GM23338 (cell line): ENCODE results near the gene ZSCAN31. TPM values are rescaled to one million over a fixed set of nuclear protein-coding genes. Genes with fewer than 3 reads are reported as not detected.

ENCODE experiments used
- ATAC-seq: fragments of 200-7000 bp; cut with Tn5 transposase; 3 replicates; pipeline ENCODE4 v1.9.1; 2020
- DNase-seq: peaks from one replicate; pipeline ENCODE4 v3.0.0-alpha.2; 2015; ENCODE audit warnings: low spot score
- H2AFZ ChIP-seq: fragments of 200-600 bp; sonication (generic); 2 replicates; pipeline ENCODE4 v1.8.0; 2016; ENCODE audit warnings: antibody characterized with exemption, mild to moderate bottlenecking, moderate library complexity
- H3F3A ChIP-seq: fragments of 200-600 bp; sonication (generic); replicated peaks from 2 replicates; pipeline ENCODE4 v1.8.0; 2017; ENCODE audit warnings: antibody characterized with exemption, mixed run types, low read depth
- H3K27ac ChIP-seq: fragments of 200-600 bp; sonication (generic); 2 replicates; pipeline ENCODE4 v1.6.1; 2016; ENCODE audit warnings: low read depth
- H3K27me3 ChIP-seq: fragments of 200-600 bp; sonication (generic); 2 replicates; pipeline ENCODE4 v1.8.0; 2016; ENCODE audit warnings: mild to moderate bottlenecking, mixed run types, moderate library complexity; ENCODE audit not compliant: insufficient read depth
- H3K36me3 ChIP-seq: fragments of 200-600 bp; sonication (generic); 2 replicates; pipeline ENCODE4 v1.8.0; 2016; ENCODE audit warnings: mild to moderate bottlenecking; ENCODE audit not compliant: insufficient read depth
- H3K4me1 ChIP-seq: fragments of 200-600 bp; sonication (generic); 2 replicates; pipeline ENCODE4 v1.8.0; 2016; ENCODE audit warnings: mild to moderate bottlenecking, moderate library complexity; ENCODE audit not compliant: insufficient read depth
- H3K4me2 ChIP-seq: fragments of 200-600 bp; sonication (generic); 2 replicates; pipeline ENCODE4 v1.7.1; 2017; ENCODE audit warnings: mixed run types
- H3K4me3 ChIP-seq: fragments of 200-600 bp; sonication (generic); 2 replicates; pipeline ENCODE4 v1.6.1; 2016; ENCODE audit warnings: mixed run types
- H3K79me2 ChIP-seq: fragments of 200-600 bp; sonication (generic); replicated peaks from 2 replicates; pipeline ENCODE4 v1.8.0; 2017; ENCODE audit warnings: mild to moderate bottlenecking; ENCODE audit not compliant: insufficient read depth
- H3K9me2 ChIP-seq: fragments of 200-600 bp; sonication (generic); 2 replicates; pipeline ENCODE4 v1.8.0; 2017; ENCODE audit not compliant: insufficient read depth
- H4K20me1 ChIP-seq: fragments of 200-600 bp; sonication (generic); replicated peaks from 2 replicates; pipeline ENCODE4 v1.8.0; 2017; ENCODE audit warnings: mild to moderate bottlenecking; ENCODE audit not compliant: insufficient read depth
- H3K27ac Mint-ChIP-seq: 2 replicates; pipeline ENCODE4 v1.8.0; 2020; ENCODE audit warnings: inconsistent platforms, mild to moderate bottlenecking, moderate library complexity, mixed read lengths
- H3K27me3 Mint-ChIP-seq: 3 replicates; pipeline ENCODE4 v1.8.0; 2022; ENCODE audit warnings: low read depth, mild to moderate bottlenecking, moderate library complexity, mixed read lengths, inconsistent platforms; ENCODE audit not compliant: insufficient read depth, poor library complexity
- H3K36me3 Mint-ChIP-seq: 3 replicates; pipeline ENCODE4 v1.8.0; 2021; ENCODE audit warnings: low read depth, mild to moderate bottlenecking, inconsistent platforms, moderate library complexity, mixed read lengths
- H3K4me1 Mint-ChIP-seq: 3 replicates; pipeline ENCODE4 v1.8.0; 2020; ENCODE audit warnings: mild to moderate bottlenecking, inconsistent platforms, mixed read lengths
- H3K4me3 Mint-ChIP-seq: 3 replicates; pipeline ENCODE4 v1.8.0; 2021; ENCODE audit warnings: moderate library complexity, mild to moderate bottlenecking, inconsistent platforms, mixed read lengths
- H3K9me3 Mint-ChIP-seq: 3 replicates; pipeline ENCODE4 v1.8.0; 2020; ENCODE audit warnings: moderate library complexity, mild to moderate bottlenecking, inconsistent platforms, mixed read lengths
- CREB1 ChIP-seq: fragments of 250-450 bp; sonication (Bioruptor Pico); IDR thresholded peaks from 2 replicates; pipeline ENCODE4 v1.5.0; 2020; ENCODE audit warnings: low read depth, mild to moderate bottlenecking, moderate library complexity
- CTCF ChIP-seq, 2 experiments: fragments of 200-600 bp in 1 of 2; sonication (generic) in 1 of 2; conservative IDR thresholded peaks; 2 replicates each; pipeline versions ENCODE4 v1.5.1 to v1.6.1; 2016 to 2017; ENCODE audit warnings: antibody characterized with exemption in 2 of 2, low read depth in 2 of 2, mild to moderate bottlenecking in 2 of 2, moderate library complexity in 1 of 2
- ETS1 ChIP-seq: IDR thresholded peaks from 2 replicates; pipeline ENCODE4 v1.6.1; 2016; ENCODE audit warnings: antibody characterized with exemption
- EZH2 ChIP-seq: fragments of 200-600 bp; sonication (generic); IDR thresholded peaks from one replicate; pipeline ENCODE4 v1.8.0; 2017; ENCODE audit warnings: antibody characterized with exemption, mild to moderate bottlenecking, low read depth; ENCODE audit not compliant: unreplicated experiment
- EZH2phosphoT487 ChIP-seq: fragments of 200-600 bp; sonication (generic); IDR thresholded peaks from one replicate; pipeline ENCODE4 v1.8.1; 2018; ENCODE audit warnings: antibody characterized with exemption; ENCODE audit not compliant: unreplicated experiment
- JUNB ChIP-seq: IDR thresholded peaks from one replicate; pipeline ENCODE4 v1.6.1; 2016; ENCODE audit warnings: antibody characterized with exemption; ENCODE audit not compliant: unreplicated experiment
- NANOG ChIP-seq: IDR thresholded peaks from 2 replicates; pipeline ENCODE4 v1.6.1; 2016; ENCODE audit warnings: antibody characterized with exemption, borderline replicate concordance
- REST ChIP-seq: IDR thresholded peaks from one replicate; pipeline ENCODE4 v1.6.1; 2018; ENCODE audit warnings: antibody characterized with exemption; ENCODE audit not compliant: unreplicated experiment
- STAT1 ChIP-seq: IDR thresholded peaks from one replicate; pipeline ENCODE4 v1.6.1; 2016; ENCODE audit warnings: antibody characterized with exemption; ENCODE audit not compliant: unreplicated experiment
- ZNF114 ChIP-seq: fragments of 250-450 bp; sonication (Bioruptor Pico); IDR thresholded peaks from 2 replicates; pipeline ENCODE4 v1.5.0; 2020; ENCODE audit warnings: mild to moderate bottlenecking, moderate library complexity
- ZNF331 ChIP-seq: fragments of 250-450 bp; sonication (Bioruptor Pico); IDR thresholded peaks from 2 replicates; pipeline ENCODE4 v1.5.0; 2020; ENCODE audit warnings: low read depth, mild to moderate bottlenecking, moderate library complexity
- polyA plus RNA-seq: library from polyadenylated mRNA; unstranded; fragments of >200 nt; fragmentation: Nextera tagmentation; extraction: Ambion mirVana; gene quantifications from 2 replicates; pipeline ENCODE4 v1.2.1, GENCODE V29; 2016
- total RNA-seq: library from RNA; depleted of rRNA; stranded (reverse); fragments of >200 nt; shearing (Covaris generic); gene quantifications from 2 replicates; pipeline ENCODE4 v1.2.3, GENCODE V29; 2014

ZSCAN31 gene
- total and polyA plus RNA-seq, 2 experiments from 2014 or later: 3.1 to 4.7 TPM

GRCh38 chr6:28370440-28370839, 34.5 kb upstream of the ZSCAN31 start:
- TF ChIP-seq STAT1: no peak
- no peak for TF ChIP-seq CTCF (conservative IDR thresholded peaks at IDR 0.05; ENCODE audit: low read depth in 2 of 2)
- TF ChIP-seq EZH2: no peak
- TF ChIP-seq JUNB: no peak
- TF ChIP-seq ZNF331 (CRISPR knock-in tag): no peak
- TF ChIP-seq EZH2phosphoT487: no peak
- no peak for TF ChIP-seq REST
- TF ChIP-seq CREB1 (CRISPR knock-in tag): no peak
- ATAC-seq: no peak

GRCh38 chr6:28369463-28369862, 33.5 kb upstream of the ZSCAN31 start:
- H3K27me3 ChIP-seq: no peaks in the 10 kb centered on the region
- no peak overlapping the region for H3K27ac ChIP-seq
- 0 out of 2 replicates have a peak, but pooled peaks cover 4% of the 10 kb centered on the region for H3K9me2 ChIP-seq
- Mint-ChIP-seq H3K4me3 (no peak overlapping the region), H3K27me3 (no peaks in the 10 kb centered on the region), H3K9me3 (no peaks in the 10 kb centered on the region), H3K27ac (no peak overlapping the region), H3K4me1 (no peaks in the 10 kb centered on the region), H3K36me3 (peaks cover 23% of the 10 kb centered on the region)
- no peak overlapping the region for H3K4me3 ChIP-seq
- H3F3A ChIP-seq: no peaks in the 10 kb centered on the region
- H4K20me1 ChIP-seq: no peaks in the 10 kb centered on the region; the same call in 1 of the 2 replicates
- no peak overlapping the region for H3K4me2 ChIP-seq
- no peaks in the 10 kb centered on the region for H3K4me1 ChIP-seq
- no peaks in the 10 kb centered on the region for H3K36me3 ChIP-seq
- ATAC-seq (no peak), DNase-seq (no peak)
- no peaks in the 10 kb centered on the region for H3K79me2 ChIP-seq
- H2AFZ ChIP-seq: no peak overlapping the region
- TF ChIP-seq NANOG: no peak
- no peak for TF ChIP-seq EZH2
- no peak for TF ChIP-seq JUNB
- no peak for TF ChIP-seq REST
- no peak for TF ChIP-seq CTCF (conservative IDR thresholded peaks at IDR 0.05; ENCODE audit: low read depth in 2 of 2)
- TF ChIP-seq ZNF114 (CRISPR knock-in tag): no peak
- TF ChIP-seq ETS1: no peak
- no peak for TF ChIP-seq STAT1
- no peak for TF ChIP-seq CREB1 (CRISPR knock-in tag)

More at GRCh38 chr6:28370440-28370839, 34.5 kb upstream of the ZSCAN31 start:
- Histone ChIP-seq H3K9me2 (0 out of 2 replicates have a peak, but pooled peaks cover 4% of the 10 kb centered on the region), H3K4me2 (no peak overlapping the region), H3F3A (no peaks in the 10 kb centered on the region), H3K4me3 (no peak overlapping the region), H4K20me1 (no peaks in the 10 kb centered on the region; the same call in 1 of the 2 replicates), H3K27ac (no peak overlapping the region), H3K27me3 (no peaks in the 10 kb centered on the region), H3K4me1 (no peaks in the 10 kb centered on the region), H2AFZ (no peak overlapping the region), H3K79me2 (no peaks in the 10 kb centered on the region), H3K36me3 (no peaks in the 10 kb centered on the region)
- Mint-ChIP-seq H3K4me3 (no peak overlapping the region), H3K9me3 (no peaks in the 10 kb centered on the region), H3K27ac (no peak overlapping the region), H3K27me3 (no peaks in the 10 kb centered on the region), H3K36me3 (peaks cover 15% of the 10 kb centered on the region), H3K4me1 (no peaks in the 10 kb centered on the region)
- no peak for DNase-seq
